ENCODE measurements around the gene ATP5F1D. TPM values are rescaled to one million over a fixed set of nuclear protein-coding genes. Genes with fewer than 3 reads are reported as not detected.
A peak's percentile ranks its signal among the peaks of the same experiment; 100 is the strongest.

ATP5F1D gene
- total and polyA plus RNA-seq, 2 of the 13 experiments (the other 11 are each of a cell fraction or from before 2014, with no cell fraction given) = 39.4 to 78.7 TPM

DNA sequence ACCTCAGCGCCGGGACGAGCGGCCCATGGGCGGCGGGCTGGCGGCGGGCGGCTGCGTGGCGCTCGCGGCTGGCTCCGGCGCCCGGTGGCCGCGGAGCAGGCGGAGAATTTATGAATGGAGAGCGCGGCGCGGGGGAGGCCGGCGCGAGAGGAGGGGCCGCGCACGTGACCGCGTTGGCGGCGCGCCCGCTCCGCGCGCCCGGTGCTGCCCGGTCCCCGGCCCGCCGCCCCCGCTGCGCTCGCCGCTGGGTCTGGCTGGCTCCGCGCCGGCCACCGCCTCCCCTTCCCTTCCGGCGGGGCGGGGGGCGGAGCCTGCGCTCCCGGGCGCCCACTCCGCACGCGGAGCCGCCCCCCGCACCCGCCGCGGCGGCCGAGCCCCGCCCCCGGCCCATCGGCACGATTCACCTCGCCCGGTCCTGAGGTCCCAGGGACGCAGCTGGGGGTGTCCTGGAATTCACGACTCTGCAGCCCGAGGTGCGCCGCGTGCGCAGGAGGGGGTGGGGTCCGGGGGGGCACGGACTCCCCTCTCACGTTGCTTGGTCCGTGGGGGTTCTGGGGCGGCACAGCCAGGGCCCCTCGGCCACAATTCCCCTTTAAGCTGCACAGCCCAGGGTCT lies 3.7 kb upstream of the ATP5F1D start, which contains the start of gene CBARP (continued):
- TF ChIP-seq, protein P1, sequence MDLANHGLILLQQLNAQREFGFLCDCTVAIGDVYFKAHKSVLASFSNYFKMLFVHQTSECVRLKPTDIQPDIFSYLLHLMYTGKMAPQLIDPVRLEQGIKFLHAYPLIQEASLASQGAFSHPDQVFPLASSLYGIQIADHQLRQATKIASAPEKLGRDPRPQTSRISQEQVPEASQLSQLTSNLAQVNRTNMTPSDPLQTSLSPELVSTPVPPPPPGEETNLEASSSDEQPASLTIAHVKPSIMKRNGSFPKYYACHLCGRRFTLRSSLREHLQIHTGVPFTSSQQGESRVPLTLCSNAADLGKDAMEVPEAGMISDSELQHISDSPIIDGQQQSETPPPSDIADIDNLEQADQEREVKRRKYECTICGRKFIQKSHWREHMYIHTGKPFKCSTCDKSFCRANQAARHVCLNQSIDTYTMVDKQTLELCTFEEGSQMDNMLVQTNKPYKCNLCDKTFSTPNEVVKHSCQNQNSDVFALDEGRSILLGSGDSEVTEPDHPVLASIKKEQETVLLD (CRISPR knock-in tag; IDR thresholded peaks at IDR 0.05; ENCODE audit: low read depth) = peak; percentile 90
- TF ChIP-seq SYNCRIP (IDR thresholded peaks at IDR 0.05; ENCODE audit: insufficient read depth, low read depth, low read length) = no peak
- TF ChIP-seq SMARCC2 (IDR thresholded peaks at IDR 0.05) = no peak
- TF ChIP-seq, protein P2, sequence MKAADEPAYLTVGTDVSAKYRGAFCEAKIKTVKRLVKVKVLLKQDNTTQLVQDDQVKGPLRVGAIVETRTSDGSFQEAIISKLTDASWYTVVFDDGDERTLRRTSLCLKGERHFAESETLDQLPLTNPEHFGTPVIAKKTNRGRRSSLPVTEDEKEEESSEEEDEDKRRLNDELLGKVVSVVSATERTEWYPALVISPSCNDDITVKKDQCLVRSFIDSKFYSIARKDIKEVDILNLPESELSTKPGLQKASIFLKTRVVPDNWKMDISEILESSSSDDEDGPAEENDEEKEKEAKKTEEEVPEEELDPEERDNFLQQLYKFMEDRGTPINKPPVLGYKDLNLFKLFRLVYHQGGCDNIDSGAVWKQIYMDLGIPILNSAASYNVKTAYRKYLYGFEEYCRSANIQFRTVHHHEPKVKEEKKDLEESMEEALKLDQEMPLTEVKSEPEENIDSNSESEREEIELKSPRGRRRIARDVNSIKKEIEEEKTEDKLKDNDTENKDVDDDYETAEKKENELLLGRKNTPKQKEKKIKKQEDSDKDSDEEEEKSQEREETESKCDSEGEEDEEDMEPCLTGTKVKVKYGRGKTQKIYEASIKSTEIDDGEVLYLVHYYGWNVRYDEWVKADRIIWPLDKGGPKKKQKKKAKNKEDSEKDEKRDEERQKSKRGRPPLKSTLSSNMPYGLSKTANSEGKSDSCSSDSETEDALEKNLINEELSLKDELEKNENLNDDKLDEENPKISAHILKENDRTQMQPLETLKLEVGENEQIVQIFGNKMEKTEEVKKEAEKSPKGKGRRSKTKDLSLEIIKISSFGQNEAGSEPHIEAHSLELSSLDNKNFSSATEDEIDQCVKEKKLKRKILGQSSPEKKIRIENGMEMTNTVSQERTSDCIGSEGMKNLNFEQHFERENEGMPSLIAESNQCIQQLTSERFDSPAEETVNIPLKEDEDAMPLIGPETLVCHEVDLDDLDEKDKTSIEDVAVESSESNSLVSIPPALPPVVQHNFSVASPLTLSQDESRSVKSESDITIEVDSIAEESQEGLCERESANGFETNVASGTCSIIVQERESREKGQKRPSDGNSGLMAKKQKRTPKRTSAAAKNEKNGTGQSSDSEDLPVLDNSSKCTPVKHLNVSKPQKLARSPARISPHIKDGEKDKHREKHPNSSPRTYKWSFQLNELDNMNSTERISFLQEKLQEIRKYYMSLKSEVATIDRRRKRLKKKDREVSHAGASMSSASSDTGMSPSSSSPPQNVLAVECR (CRISPR knock-in tag; IDR thresholded peaks at IDR 0.05; ENCODE audit: borderline replicate concordance) = peak; percentile 43; the same call in 1 of the 2 replicates
- peak; percentile 21; the same call in 1 of the 2 replicates for TF ChIP-seq GABPB1 (CRISPR knock-in tag; IDR thresholded peaks at IDR 0.05)
- TF ChIP-seq, protein P3, sequence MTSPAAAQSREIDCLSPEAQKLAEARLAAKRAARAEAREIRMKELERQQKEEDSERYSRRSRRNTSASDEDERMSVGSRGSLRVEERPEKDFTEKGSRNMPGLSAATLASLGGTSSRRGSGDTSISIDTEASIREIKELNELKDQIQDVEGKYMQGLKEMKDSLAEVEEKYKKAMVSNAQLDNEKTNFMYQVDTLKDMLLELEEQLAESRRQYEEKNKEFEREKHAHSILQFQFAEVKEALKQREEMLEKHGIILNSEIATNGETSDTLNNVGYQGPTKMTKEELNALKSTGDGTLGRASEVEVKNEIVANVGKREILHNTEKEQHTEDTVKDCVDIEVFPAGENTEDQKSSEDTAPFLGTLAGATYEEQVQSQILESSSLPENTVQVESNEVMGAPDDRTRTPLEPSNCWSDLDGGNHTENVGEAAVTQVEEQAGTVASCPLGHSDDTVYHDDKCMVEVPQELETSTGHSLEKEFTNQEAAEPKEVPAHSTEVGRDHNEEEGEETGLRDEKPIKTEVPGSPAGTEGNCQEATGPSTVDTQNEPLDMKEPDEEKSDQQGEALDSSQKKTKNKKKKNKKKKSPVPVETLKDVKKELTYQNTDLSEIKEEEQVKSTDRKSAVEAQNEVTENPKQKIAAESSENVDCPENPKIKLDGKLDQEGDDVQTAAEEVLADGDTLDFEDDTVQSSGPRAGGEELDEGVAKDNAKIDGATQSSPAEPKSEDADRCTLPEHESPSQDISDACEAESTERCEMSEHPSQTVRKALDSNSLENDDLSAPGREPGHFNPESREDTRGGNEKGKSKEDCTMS (CRISPR knock-in tag; conservative IDR thresholded peaks at IDR 0.05) = no peak
- no peak for TF ChIP-seq SRSF1 (optimal IDR thresholded peaks at IDR 0.05; ENCODE audit: low read depth, low read length)
- TF ChIP-seq, protein P4, sequence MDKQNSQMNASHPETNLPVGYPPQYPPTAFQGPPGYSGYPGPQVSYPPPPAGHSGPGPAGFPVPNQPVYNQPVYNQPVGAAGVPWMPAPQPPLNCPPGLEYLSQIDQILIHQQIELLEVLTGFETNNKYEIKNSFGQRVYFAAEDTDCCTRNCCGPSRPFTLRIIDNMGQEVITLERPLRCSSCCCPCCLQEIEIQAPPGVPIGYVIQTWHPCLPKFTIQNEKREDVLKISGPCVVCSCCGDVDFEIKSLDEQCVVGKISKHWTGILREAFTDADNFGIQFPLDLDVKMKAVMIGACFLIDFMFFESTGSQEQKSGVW (CRISPR knock-in tag; IDR thresholded peaks at IDR 0.05; ENCODE audit: borderline replicate concordance) = no peak
- TF ChIP-seq TEAD2 (CRISPR knock-in tag; IDR thresholded peaks at IDR 0.05) = no peak
- TF ChIP-seq HMG20B (CRISPR knock-in tag; conservative IDR thresholded peaks at IDR 0.05) = no peak
- TF ChIP-seq ATF1 (CRISPR knock-in tag; IDR thresholded peaks at IDR 0.05) = no peak
- TF ChIP-seq, protein P5, sequence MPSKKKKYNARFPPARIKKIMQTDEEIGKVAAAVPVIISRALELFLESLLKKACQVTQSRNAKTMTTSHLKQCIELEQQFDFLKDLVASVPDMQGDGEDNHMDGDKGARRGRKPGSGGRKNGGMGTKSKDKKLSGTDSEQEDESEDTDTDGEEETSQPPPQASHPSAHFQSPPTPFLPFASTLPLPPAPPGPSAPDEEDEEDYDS (CRISPR knock-in tag; IDR thresholded peaks at IDR 0.05) = no peak
- TF ChIP-seq THAP11 (CRISPR knock-in tag; IDR thresholded peaks at IDR 0.05) = 0 out of 2 replicates have a peak, but pooled peaks have one; percentile 11
- no peak for TF ChIP-seq ZNF274 (CRISPR knock-in tag; IDR thresholded peaks at IDR 0.05)

All from HepG2 (cell line).